HepG2 (cell line): ENCODE results near the gene KIF26B.

Experiments
- CTCF ChIP-seq: sonication (generic); formaldehyde crosslinking; IDR thresholded peaks from 2 replicates; pipeline ENCODE4 v1.5.0; 2020; ENCODE audit warnings: mild to moderate bottlenecking, missing genetic modification reagents, moderate library complexity
- EED ChIP-seq: sonication (generic); formaldehyde crosslinking; IDR thresholded peaks from 2 replicates; pipeline ENCODE4 v1.5.0; 2020; ENCODE audit warnings: mild to moderate bottlenecking, missing genetic modification reagents
- ELF1 ChIP-seq: sonication (generic); formaldehyde crosslinking; IDR thresholded peaks from 2 replicates; pipeline ENCODE4 v1.4.0; 2020; ENCODE audit warnings: missing genetic modification reagents
- FOSL1 ChIP-seq: sonication (generic); formaldehyde crosslinking; IDR thresholded peaks from 2 replicates; pipeline ENCODE4 v1.9.0; 2021; ENCODE audit warnings: missing genetic modification reagents, borderline replicate concordance
- FOXP1 ChIP-seq, 2 experiments: fragments of 450-650 bp in 1 of 2; IDR thresholded peaks; 2 replicates each; pipeline ENCODE4 v1.6.1; 2017 to 2018; ENCODE audit warnings: antibody characterized with exemption in 1 of 2
- MYC ChIP-seq: sonication (generic); formaldehyde crosslinking; IDR thresholded peaks from 2 replicates; pipeline ENCODE4 v1.9.0; 2021; ENCODE audit warnings: missing genetic modification reagents, borderline replicate concordance
- PHF5A ChIP-seq: IDR thresholded peaks from one replicate; pipeline ENCODE4 v1.6.1; 2018; ENCODE audit warnings: low read depth, missing genetic modification reagents; ENCODE audit not compliant: unreplicated experiment
- SMAD9 ChIP-seq: sonication (generic); formaldehyde crosslinking; IDR thresholded peaks from 2 replicates; pipeline ENCODE4 v1.5.1; 2020; ENCODE audit warnings: mild to moderate bottlenecking, missing genetic modification reagents
- SMARCE1 ChIP-seq: fragments of 450-650 bp; IDR thresholded peaks from 2 replicates; pipeline ENCODE4 v1.6.1; 2017; ENCODE audit warnings: borderline replicate concordance
- SUZ12 ChIP-seq: fragments of 150-350 bp; IDR thresholded peaks from 2 replicates; pipeline ENCODE4 v1.6.1; 2014; ENCODE audit warnings: low read depth, low read length
- TCF7L2 ChIP-seq: IDR thresholded peaks from 2 replicates; pipeline ENCODE4 v1.6.1; 2011; ENCODE audit warnings: mild to moderate bottlenecking, low read depth, low read length, moderate library complexity
- ZC3H4 ChIP-seq: sonication (generic); formaldehyde crosslinking; IDR thresholded peaks from 2 replicates; pipeline ENCODE4 v1.4.0; 2020; ENCODE audit warnings: missing genetic modification reagents, borderline replicate concordance
- ZNF652 ChIP-seq: IDR thresholded peaks from 2 replicates; pipeline ENCODE4 v1.6.1; 2016; ENCODE audit warnings: low read depth, borderline replicate concordance
- TF ChIP-seq, protein P1 (sequence below): sonication (generic); formaldehyde crosslinking; IDR thresholded peaks from 2 replicates; pipeline ENCODE4 v1.4.0; 2020; ENCODE audit warnings: mild to moderate bottlenecking, missing genetic modification reagents

GRCh38 chr1:245283001-245283400 is 128.2 kb downstream of the KIF26B start:
- TF ChIP-seq, protein P1, sequence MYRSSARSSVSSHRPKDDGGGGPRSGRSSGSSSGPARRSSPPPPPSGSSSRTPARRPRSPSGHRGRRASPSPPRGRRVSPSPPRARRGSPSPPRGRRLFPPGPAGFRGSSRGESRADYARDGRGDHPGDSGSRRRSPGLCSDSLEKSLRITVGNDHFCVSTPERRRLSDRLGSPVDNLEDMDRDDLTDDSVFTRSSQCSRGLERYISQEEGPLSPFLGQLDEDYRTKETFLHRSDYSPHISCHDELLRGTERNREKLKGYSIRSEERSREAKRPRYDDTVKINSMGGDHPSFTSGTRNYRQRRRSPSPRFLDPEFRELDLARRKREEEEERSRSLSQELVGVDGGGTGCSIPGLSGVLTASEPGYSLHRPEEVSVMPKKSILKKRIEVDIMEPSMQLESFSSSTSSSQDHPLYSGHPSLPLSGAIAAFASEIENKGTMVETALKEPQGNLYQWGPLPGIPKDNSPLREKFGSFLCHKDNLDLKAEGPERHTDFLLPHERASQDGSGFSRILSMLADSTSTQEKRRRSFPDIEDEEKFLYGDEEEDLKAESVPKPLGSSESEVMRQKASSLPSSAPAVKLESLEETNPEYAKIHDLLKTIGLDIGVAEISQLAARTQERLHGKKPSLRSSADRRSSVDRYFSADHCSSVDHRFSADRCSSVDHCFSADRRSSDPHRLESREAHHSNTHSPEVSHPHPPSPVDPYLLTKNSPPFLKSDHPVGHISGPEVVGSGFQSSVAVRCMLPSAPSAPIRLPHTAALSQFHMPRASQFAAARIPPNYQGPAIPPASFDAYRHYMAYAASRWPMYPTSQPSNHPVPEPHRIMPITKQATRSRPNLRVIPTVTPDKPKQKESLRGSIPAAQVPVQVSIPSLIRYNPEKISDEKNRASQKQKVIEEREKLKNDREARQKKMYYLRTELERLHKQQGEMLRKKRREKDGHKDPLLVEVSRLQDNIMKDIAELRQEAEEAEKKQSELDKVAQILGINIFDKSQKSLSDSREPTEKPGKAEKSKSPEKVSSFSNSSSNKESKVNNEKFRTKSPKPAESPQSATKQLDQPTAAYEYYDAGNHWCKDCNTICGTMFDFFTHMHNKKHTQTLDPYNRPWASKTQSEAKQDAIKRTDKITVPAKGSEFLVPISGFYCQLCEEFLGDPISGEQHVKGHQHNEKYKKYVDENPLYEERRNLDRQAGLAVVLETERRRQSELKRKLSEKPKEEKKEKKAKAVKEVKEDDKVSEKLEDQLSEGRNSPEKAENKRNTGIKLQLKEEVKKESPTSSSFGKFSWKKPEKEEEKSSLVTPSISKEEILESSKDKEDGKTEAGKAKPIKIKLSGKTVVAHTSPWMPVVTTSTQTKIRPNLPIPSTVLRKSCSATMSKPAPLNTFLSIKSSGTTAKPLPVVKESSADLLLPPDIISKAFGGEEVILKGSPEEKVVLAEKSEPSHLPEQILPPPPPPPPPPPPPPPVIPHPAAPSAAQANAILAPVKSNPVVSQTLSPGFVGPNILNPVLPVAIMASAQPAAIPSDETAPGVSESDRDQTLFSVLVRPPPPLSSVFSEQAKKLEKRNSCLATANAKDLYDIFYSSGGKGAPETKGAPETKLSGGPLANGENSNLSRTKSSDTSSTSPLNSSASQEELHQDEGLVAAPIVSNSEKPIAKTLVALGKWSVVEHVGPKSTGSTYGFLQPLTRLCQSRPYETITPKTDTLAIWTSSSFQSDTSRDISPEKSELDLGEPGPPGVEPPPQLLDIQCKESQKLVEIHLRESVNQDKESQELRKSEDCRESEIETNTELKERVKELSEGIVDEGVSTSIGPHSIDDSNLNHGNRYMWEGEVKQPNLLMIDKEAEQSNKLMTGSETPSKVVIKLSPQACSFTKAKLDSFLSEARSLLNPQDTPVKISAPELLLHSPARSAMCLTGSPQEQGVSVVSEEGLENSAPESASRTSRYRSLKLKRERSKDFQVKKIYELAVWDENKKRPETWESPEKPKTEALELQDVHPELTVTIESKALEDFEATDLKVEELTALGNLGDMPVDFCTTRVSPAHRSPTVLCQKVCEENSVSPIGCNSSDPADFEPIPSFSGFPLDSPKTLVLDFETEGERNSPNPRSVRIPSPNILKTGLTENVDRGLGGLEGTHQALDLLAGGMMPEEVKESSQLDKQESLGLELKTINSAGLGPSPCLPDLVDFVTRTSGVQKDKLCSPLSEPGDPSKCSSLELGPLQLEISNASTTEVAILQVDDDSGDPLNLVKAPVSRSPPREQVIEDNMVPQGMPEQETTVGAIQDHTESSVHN (CRISPR knock-in tag), result no peak
- TF ChIP-seq ZNF652 (CRISPR knock-in tag), result no peak
- no peak for TF ChIP-seq SMARCE1
- no peak for TF ChIP-seq ZC3H4
- no peak for TF ChIP-seq EED (CRISPR knock-in tag)
- TF ChIP-seq FOXP1 (IDR thresholded peaks at IDR 0.05), result no peak
- no peak for TF ChIP-seq FOXP1 (CRISPR knock-in tag; IDR thresholded peaks at IDR 0.05)
- no peak for TF ChIP-seq CTCF
- no peak for TF ChIP-seq ELF1 (CRISPR knock-in tag)
- no peak for TF ChIP-seq PHF5A (CRISPR knock-in tag)
- TF ChIP-seq TCF7L2, result no peak
- TF ChIP-seq SUZ12, result no peak
- no peak for TF ChIP-seq FOSL1 (CRISPR knock-in tag)
- no peak for TF ChIP-seq MYC (CRISPR knock-in tag)
- TF ChIP-seq SMAD9 (CRISPR knock-in tag), result no peak
